Measurements from ENCODE around the gene ADNP.

DNA sequence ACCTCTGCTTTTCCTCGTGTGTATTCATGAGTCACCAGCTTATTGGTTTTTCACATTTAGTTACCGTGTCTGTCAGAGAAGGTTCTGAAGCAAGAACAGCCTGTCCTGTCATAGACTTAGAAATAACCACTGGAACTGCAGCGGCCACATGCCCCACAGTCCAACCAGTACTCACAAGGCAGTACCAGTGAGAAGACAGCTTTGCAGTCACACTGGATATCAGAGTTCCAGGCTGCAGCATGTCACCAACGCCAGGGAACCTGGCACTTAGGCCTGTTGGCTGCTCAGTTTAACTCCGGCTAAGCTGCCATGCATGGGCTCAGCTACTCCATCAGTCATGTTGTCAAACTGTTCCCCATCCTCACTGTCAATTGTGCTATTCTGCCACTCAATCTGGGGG, 40.1 kb downstream of the ADNP start:
- TF ChIP-seq POLR2AphosphoS5 (IDR thresholded peaks at IDR 0.05) (no peak), POLR2A (IDR thresholded peaks at IDR 0.05) (no peak)
- TF ChIP-seq, protein P1, sequence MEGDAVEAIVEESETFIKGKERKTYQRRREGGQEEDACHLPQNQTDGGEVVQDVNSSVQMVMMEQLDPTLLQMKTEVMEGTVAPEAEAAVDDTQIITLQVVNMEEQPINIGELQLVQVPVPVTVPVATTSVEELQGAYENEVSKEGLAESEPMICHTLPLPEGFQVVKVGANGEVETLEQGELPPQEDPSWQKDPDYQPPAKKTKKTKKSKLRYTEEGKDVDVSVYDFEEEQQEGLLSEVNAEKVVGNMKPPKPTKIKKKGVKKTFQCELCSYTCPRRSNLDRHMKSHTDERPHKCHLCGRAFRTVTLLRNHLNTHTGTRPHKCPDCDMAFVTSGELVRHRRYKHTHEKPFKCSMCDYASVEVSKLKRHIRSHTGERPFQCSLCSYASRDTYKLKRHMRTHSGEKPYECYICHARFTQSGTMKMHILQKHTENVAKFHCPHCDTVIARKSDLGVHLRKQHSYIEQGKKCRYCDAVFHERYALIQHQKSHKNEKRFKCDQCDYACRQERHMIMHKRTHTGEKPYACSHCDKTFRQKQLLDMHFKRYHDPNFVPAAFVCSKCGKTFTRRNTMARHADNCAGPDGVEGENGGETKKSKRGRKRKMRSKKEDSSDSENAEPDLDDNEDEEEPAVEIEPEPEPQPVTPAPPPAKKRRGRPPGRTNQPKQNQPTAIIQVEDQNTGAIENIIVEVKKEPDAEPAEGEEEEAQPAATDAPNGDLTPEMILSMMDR (IDR thresholded peaks at IDR 0.05): no peak

Data from sigmoid colon (tissue), 4 donors.